ENCODE data around the gene CRADD.

DNA sequence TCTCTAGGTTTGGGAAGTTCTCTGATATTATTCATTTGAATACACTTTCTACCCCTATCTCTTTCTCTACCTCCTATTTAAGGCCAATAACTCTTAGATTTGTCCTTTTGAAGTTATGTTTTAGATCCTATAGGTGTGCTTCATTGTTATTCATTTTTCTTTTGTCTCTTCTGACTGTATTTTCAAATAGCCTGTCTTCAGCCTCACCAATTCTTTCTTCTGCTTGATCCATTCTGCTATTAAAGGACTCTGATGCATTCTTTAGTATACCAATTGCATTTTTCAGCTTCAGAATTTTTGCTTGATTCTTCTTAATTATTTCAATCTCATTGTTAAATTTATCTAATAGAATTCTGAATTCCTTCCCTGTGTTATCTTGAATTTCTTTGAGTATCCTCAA lies 199.2 kb downstream of the CRADD start:
- no peak for TF ChIP-seq NFIC (IDR thresholded peaks at IDR 0.05)
- no peak for TF ChIP-seq ZBTB7A (IDR thresholded peaks at IDR 0.05; ENCODE audit: low read depth)
- no peak for TF ChIP-seq CEBPB (IDR thresholded peaks at IDR 0.05)
- TF ChIP-seq, protein P1, sequence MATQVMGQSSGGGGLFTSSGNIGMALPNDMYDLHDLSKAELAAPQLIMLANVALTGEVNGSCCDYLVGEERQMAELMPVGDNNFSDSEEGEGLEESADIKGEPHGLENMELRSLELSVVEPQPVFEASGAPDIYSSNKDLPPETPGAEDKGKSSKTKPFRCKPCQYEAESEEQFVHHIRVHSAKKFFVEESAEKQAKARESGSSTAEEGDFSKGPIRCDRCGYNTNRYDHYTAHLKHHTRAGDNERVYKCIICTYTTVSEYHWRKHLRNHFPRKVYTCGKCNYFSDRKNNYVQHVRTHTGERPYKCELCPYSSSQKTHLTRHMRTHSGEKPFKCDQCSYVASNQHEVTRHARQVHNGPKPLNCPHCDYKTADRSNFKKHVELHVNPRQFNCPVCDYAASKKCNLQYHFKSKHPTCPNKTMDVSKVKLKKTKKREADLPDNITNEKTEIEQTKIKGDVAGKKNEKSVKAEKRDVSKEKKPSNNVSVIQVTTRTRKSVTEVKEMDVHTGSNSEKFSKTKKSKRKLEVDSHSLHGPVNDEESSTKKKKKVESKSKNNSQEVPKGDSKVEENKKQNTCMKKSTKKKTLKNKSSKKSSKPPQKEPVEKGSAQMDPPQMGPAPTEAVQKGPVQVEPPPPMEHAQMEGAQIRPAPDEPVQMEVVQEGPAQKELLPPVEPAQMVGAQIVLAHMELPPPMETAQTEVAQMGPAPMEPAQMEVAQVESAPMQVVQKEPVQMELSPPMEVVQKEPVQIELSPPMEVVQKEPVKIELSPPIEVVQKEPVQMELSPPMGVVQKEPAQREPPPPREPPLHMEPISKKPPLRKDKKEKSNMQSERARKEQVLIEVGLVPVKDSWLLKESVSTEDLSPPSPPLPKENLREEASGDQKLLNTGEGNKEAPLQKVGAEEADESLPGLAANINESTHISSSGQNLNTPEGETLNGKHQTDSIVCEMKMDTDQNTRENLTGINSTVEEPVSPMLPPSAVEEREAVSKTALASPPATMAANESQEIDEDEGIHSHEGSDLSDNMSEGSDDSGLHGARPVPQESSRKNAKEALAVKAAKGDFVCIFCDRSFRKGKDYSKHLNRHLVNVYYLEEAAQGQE (IDR thresholded peaks at IDR 0.05; ENCODE audit: low read depth) = no peak
